Measurements from ENCODE around the gene FLT4.

FLT4 gene

GRCh38 chr5:180633283-180634177, 15.9 kb downstream of the FLT4 start:
- Histone ChIP-seq H3K9me3 (ENCODE audit: insufficient read depth, low read length) (no peaks in the 10 kb centered on the region), H3K9ac (ENCODE audit: insufficient read length, low read depth) (no peak overlapping the region), H3K4me1 (ENCODE audit: insufficient read depth, insufficient read length) (peaks cover 15% of the 10 kb centered on the region), H3K36me3 (ENCODE audit: insufficient read depth, insufficient read length, low read length) (no peaks in the 10 kb centered on the region), H3K27me3 (ENCODE audit: insufficient read depth, insufficient read length) (no peaks in the 10 kb centered on the region), H3K4me3 (ENCODE audit: insufficient read length, low read depth) (no peak overlapping the region)
- TF ChIP-seq YY1 (IDR thresholded peaks at IDR 0.05; ENCODE audit: insufficient read depth, insufficient read length) (no peak), ZNF274 (IDR thresholded peaks at IDR 0.05; ENCODE audit: low read depth, low read length) (no peak), SUZ12 (IDR thresholded peaks at IDR 0.05; ENCODE audit: extremely low read depth, insufficient read depth, insufficient read length) (no peak)
- DNase-seq (ENCODE audit: low read depth, low spot score), result no peak

DNA sequence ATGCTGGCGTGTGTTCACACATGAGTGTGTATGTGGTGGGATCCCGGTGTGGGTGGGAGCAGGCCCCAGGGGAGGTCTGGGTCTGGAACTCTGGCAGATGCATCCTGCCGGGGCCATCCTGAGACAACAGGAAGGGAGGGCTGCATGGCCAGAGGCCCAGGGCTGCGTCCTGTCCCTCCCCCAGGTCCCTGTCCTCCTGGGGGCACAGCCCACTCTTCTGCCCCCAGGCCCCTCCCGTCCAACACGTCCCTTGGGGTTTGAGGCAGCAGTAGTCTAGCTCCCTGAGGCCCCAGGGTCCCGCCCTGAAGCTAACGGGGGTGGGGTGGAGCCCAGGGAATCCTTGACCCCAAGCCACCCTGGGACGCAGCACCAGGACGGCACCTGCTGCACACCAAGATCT, 16.6 kb downstream of the FLT4 start:
- no peak for TF ChIP-seq ZNF274 (IDR thresholded peaks at IDR 0.05; ENCODE audit: low read depth, low read length)
- TF ChIP-seq YY1 (IDR thresholded peaks at IDR 0.05; ENCODE audit: insufficient read depth, insufficient read length), result no peak
- TF ChIP-seq SUZ12 (IDR thresholded peaks at IDR 0.05; ENCODE audit: extremely low read depth, insufficient read depth, insufficient read length), result no peak
- no peak for DNase-seq (ENCODE audit: low read depth, low spot score)
- Histone ChIP-seq H3K4me3 (ENCODE audit: insufficient read length, low read depth) (no peak overlapping the region), H3K9me3 (ENCODE audit: insufficient read depth, low read length) (no peaks in the 10 kb centered on the region), H3K9ac (ENCODE audit: insufficient read length, low read depth) (no peak overlapping the region), H3K27me3 (ENCODE audit: insufficient read depth, insufficient read length) (no peaks in the 10 kb centered on the region), H3K36me3 (ENCODE audit: insufficient read depth, insufficient read length, low read length) (no peaks in the 10 kb centered on the region), H3K4me1 (ENCODE audit: insufficient read depth, insufficient read length) (peaks cover 18% of the 10 kb centered on the region)

DNA sequence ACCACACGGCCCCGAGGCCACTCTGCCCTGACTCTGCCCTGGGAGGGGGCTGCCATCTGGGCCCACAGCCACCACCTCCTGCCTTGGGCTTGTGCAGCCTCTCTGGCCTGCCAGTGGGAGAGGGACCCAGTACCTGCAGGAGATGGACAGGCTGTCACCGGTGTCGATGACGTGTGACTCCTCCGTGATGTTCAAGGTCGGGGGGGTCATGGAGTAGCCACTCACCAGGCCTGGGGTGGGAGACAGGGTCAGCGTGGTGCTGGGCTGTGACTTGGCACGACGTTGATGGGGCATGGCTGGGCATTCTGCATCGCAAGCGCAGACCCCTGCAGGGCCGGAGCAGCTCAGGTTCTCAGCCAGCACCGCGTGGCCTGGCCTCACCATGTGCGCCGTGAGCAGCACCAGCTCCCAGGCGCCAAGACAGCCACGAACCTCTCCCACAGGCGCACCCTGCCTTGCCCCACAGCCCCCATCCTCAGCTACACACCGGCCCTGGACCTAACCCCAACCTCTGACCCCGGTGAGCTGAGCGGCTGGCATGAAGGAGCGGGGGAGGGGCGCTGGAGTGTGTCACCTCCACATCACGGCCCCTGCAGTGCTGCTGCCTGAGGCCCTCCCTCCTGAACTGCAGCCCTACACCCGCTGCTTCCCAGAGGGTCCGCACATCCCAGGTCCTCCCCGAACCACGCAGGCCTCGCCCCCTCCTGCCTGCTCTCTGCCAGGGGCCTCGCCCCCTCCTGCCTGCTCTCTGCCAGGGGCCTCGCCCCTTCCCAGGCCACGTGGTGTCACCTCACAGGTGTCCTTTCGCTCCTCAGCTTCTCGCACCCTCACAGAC, 17.6 kb downstream of the FLT4 start:
- Histone ChIP-seq H3K4me3 (ENCODE audit: insufficient read length, low read depth) (no peak overlapping the region), H3K27me3 (ENCODE audit: insufficient read depth, insufficient read length) (no peaks in the 10 kb centered on the region), H3K36me3 (ENCODE audit: insufficient read depth, insufficient read length, low read length) (no peaks in the 10 kb centered on the region), H3K9me3 (ENCODE audit: insufficient read depth, low read length) (no peaks in the 10 kb centered on the region), H3K9ac (ENCODE audit: insufficient read length, low read depth) (no peak overlapping the region), H3K4me1 (ENCODE audit: insufficient read depth, insufficient read length) (peaks cover 18% of the 10 kb centered on the region)
- no peak for DNase-seq (ENCODE audit: low read depth, low spot score)
- no peak for TF ChIP-seq ZNF274 (IDR thresholded peaks at IDR 0.05; ENCODE audit: low read depth, low read length)
- TF ChIP-seq SUZ12 (IDR thresholded peaks at IDR 0.05; ENCODE audit: extremely low read depth, insufficient read depth, insufficient read length), result no peak
- TF ChIP-seq YY1 (IDR thresholded peaks at IDR 0.05; ENCODE audit: insufficient read depth, insufficient read length), result no peak

DNA sequence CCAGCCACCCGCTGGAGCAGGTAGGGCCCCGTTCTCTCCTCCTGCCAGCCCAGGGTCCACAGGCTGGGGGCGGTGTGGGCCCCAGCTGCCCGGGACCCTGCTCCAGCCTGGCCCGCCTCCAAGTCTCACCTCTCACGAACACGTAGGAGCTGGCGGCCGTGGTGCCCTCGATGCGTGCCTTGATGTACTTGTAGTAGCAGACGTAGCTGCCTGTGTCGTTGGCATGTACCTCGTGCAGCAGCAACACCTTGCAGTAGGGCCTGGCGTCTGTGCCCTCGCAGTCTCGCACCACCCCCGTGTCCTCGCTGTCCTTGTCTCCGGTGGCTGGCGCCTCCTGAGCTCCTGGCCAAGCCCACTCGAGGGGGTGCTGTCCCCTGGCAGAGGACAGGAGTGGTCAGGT, 19.0 kb downstream of the FLT4 start:
- H3K4me1 ChIP-seq (ENCODE audit: insufficient read depth, insufficient read length), result peaks cover 18% of the 10 kb centered on the region
- H3K36me3 ChIP-seq (ENCODE audit: insufficient read depth, insufficient read length, low read length), result no peaks in the 10 kb centered on the region
- no peak overlapping the region for H3K9ac ChIP-seq (ENCODE audit: insufficient read length, low read depth)
- H3K9me3 ChIP-seq (ENCODE audit: insufficient read depth, low read length), result no peaks in the 10 kb centered on the region
- H3K27me3 ChIP-seq (ENCODE audit: insufficient read depth, insufficient read length), result no peaks in the 10 kb centered on the region
- no peak for TF ChIP-seq SUZ12 (IDR thresholded peaks at IDR 0.05; ENCODE audit: extremely low read depth, insufficient read depth, insufficient read length)
- TF ChIP-seq ZNF274 (IDR thresholded peaks at IDR 0.05; ENCODE audit: low read depth, low read length), result no peak
- no peak for TF ChIP-seq YY1 (IDR thresholded peaks at IDR 0.05; ENCODE audit: insufficient read depth, insufficient read length)
- no peak for DNase-seq (ENCODE audit: low read depth, low spot score)
- no peak overlapping the region for H3K4me3 ChIP-seq (ENCODE audit: insufficient read length, low read depth)

DNA sequence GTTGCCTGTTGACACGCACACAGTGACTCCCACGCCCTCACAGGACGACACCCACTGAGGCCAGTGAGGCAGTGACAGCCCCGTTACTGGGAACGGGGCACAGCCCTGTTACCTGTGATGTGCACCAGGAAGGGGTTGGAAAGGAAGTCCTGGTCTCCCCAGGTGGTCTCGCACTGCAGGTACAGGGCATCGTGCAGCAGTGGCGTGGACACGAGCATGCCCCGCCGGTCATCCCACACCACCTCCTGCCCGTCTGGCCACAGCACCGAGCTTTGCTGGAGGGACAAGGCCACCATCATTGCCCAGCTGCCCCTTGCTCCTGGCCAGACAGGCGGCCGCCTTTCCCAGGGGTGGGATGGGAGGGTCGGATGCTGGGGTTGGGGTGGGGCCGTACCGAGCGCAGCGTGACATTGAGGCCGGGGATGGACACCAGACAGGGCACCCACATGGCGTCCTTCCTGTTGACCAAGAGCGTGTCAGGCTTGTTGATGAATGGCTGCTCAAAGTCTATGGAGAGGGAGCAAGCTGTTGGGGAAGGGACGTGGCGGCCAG, 19.5 kb downstream of the FLT4 start:
- no peaks in the 10 kb centered on the region for H3K9me3 ChIP-seq (ENCODE audit: insufficient read depth, low read length)
- no peaks in the 10 kb centered on the region for H3K27me3 ChIP-seq (ENCODE audit: insufficient read depth, insufficient read length)
- H3K4me1 ChIP-seq (ENCODE audit: insufficient read depth, insufficient read length), result peaks cover 18% of the 10 kb centered on the region
- DNase-seq (ENCODE audit: low read depth, low spot score), result no peak
- H3K9ac ChIP-seq (ENCODE audit: insufficient read length, low read depth), result no peak overlapping the region
- H3K36me3 ChIP-seq (ENCODE audit: insufficient read depth, insufficient read length, low read length), result no peaks in the 10 kb centered on the region
- no peak overlapping the region for H3K4me3 ChIP-seq (ENCODE audit: insufficient read length, low read depth)
- no peak for TF ChIP-seq SUZ12 (IDR thresholded peaks at IDR 0.05; ENCODE audit: extremely low read depth, insufficient read depth, insufficient read length)
- no peak for TF ChIP-seq YY1 (IDR thresholded peaks at IDR 0.05; ENCODE audit: insufficient read depth, insufficient read length)
- TF ChIP-seq ZNF274 (IDR thresholded peaks at IDR 0.05; ENCODE audit: low read depth, low read length), result no peak

DNA sequence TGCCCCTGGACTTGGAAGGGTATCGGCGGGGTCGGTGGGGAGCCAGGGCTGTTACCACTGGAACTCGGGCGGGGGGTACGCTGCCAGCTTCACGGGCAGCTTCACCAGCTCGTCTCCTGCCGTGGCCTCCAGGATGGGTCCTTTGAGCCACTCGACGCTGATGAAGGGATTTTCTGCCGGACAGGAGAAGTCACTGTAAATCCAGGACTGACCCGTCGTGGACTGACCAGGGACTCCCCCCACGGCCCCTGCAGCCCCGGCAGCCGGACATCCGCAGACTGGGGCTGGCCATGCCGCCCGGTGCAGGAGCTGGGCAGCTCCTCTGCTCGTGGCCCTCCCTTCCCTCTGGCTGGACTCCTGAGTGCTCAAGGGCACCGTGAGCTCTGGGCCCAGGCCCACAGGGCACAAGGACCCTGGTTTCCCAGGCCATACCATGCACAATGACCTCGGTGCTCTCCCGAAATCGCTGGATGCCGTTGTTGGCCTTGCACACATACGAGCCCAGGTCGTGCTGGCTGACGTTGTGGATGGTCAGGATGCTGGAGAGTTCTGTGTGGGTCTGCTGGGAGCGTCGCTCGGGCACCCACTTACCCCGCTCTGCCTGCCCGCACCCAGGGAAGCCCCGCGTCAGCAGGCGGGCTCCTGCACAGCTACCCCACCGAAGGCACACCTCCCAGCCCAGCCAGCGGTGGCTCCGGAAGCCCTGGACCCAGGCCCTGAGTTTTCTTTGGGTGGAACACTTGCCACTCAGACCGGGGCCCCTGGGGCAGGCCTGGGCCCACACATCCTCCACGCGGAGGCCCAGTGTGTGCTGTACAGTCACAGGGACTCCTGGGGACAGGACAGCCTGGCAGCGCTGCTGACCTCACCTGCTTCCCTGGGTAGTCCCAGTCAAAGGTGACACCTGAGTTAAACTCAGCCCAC, 20.3 kb downstream of the FLT4 start:
- H3K27me3 ChIP-seq (ENCODE audit: insufficient read depth, insufficient read length), result no peaks in the 10 kb centered on the region
- no peak overlapping the region for H3K4me3 ChIP-seq (ENCODE audit: insufficient read length, low read depth)
- TF ChIP-seq YY1 (IDR thresholded peaks at IDR 0.05; ENCODE audit: insufficient read depth, insufficient read length), result no peak
- TF ChIP-seq SUZ12 (IDR thresholded peaks at IDR 0.05; ENCODE audit: extremely low read depth, insufficient read depth, insufficient read length), result no peak
- TF ChIP-seq ZNF274 (IDR thresholded peaks at IDR 0.05; ENCODE audit: low read depth, low read length), result no peak
- no peaks in the 10 kb centered on the region for H3K36me3 ChIP-seq (ENCODE audit: insufficient read depth, insufficient read length, low read length)
- no peak overlapping the region for H3K9ac ChIP-seq (ENCODE audit: insufficient read length, low read depth)
- H3K4me1 ChIP-seq (ENCODE audit: insufficient read depth, insufficient read length), result peaks cover 18% of the 10 kb centered on the region
- no peaks in the 10 kb centered on the region for H3K9me3 ChIP-seq (ENCODE audit: insufficient read depth, low read length)
- DNase-seq (ENCODE audit: low read depth, low spot score), result no peak

Data from NT2/D1 (cell line).